Measurements from ENCODE around the gene PDK3.

The PDK3 gene

DNA sequence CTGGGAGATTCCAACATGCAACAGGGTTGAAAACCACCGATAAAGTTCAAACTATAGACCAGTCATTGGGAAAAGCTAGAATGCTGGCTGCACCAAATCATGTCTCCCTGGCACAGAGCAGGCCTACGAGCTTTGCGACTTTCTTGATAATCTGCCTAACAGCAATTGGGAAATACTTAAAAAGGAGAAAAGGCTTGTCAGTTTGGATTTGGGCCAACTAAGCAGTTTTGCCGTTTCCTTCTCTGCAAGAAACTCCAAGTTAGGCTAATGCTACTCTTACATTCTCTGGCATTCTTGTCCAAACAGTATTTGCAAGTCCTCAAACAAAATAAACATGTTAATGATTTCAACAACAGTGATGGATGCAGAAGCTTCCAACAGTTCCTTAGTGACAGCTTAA, 87.9 kb downstream of the PDK3 start:
- no peak for DNase-seq (ENCODE audit: low read depth in 2 of 2)

DNA sequence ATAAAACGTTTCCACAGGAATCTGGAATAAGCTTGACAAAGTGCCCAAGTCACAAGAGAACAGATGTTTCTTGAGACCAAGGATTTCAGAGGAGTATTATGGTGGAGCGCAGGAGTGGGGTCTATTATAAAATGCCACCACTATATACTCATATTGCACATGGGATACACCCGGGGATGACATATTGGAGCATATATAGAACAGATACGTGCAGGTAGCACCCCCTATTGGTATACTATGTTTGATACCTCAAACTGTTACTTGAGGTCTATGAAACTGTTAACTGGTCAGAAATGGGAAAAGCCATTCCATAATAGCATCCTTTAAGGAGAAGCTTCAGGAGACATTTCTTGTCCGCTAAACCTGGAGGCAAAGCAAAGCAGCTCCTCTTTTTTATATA, 96.0 kb downstream of the PDK3 start:
- DNase-seq (ENCODE audit: low read depth in 2 of 2) = no peak

- DNase-seq (ENCODE audit: low read depth in 2 of 2) = no peak
Observed at GRCh38 chrX:24563291-24564010, 98.4 kb downstream of the PDK3 start.

GRCh38 chrX:24566240-24566639, 101.2 kb downstream of the PDK3 start:
- DNase-seq (ENCODE audit: low read depth in 2 of 2) = no peak

DNA sequence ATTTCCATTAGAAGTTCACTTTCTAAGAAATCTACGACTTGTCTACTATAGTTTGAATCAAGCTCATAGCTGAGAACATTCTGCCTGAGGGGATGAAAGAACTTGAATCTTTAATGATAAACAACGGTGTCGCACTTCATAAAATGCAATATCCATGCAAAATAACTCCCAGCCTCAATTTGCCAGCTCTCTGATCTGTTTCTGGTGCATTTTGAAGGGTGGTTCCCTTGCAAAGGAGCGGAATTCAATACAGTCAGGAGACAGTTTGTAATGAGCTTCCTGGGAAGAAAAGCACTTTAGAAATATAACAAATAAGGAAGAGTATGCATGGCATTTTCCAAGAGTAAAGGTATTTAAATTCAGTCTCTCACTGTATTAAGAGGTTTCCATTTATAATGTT, 102.1 kb downstream of the PDK3 start:
- no peak for DNase-seq (ENCODE audit: low read depth in 2 of 2)

DNA sequence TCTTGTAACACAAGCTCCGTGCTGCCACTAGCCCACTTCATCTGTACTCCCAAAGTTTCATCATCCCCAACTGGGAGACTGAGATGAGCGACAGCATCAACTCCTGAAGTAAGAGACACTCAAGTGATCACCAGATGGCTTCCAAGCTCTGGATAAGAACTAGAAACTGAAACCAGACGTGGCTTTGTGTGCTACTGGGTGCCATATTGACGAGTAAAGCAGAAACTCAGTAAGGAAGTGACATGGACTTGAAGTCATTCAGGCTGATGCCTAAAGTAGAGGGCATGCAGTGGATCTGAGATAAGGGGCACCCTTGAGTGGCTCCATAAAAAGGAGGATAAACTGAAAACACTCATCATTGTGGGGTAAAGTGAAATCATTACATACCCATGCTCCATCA, 109.7 kb downstream of the PDK3 start:
- DNase-seq (ENCODE audit: low read depth in 2 of 2) = no peak

- DNase-seq (ENCODE audit: low read depth in 2 of 2) = no peak
Observed at GRCh38 chrX:24575496-24575895, 110.4 kb downstream of the PDK3 start.

DNA sequence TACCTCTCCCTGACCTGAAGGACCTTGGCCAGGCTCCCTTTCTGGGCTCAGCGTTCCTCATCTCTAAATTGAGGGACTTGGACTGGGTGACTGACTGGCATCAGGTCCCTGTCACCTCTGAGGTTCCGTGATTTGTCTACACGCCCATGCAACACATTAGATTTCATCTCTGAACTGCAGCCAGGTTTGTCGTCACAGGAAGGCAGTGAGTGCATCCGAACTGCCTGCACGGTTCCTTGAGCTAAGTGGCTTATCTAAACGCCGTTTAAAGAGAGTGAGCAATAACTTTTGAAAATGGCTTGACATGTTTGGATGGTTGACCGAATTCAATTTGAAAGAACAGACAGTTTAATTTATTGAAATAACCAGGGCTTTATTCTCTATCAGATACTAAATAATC, 112.0 kb downstream of the PDK3 start:
- no peak for DNase-seq (ENCODE audit: low read depth in 2 of 2)

Measured in fibroblast of skin of left biceps (primary cell).